GM21423 (cell line): ENCODE results near the gene JAM2.
"Not testable (repeated sequence)": the region's sequence is repeated elsewhere in the genome, so short reads cannot be mapped to it uniquely, and the experiment has no call there.

Source experiments
- ATAC-seq: cut with Tn5 transposase; IDR thresholded peaks from one replicate; pipeline ENCODE4 v1.9.1; 2021; ENCODE audit warnings: mild to moderate bottlenecking, moderate library complexity; ENCODE audit not compliant: unreplicated experiment

The JAM2 gene, protein sequence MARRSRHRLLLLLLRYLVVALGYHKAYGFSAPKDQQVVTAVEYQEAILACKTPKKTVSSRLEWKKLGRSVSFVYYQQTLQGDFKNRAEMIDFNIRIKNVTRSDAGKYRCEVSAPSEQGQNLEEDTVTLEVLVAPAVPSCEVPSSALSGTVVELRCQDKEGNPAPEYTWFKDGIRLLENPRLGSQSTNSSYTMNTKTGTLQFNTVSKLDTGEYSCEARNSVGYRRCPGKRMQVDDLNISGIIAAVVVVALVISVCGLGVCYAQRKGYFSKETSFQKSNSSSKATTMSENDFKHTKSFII

DNA sequence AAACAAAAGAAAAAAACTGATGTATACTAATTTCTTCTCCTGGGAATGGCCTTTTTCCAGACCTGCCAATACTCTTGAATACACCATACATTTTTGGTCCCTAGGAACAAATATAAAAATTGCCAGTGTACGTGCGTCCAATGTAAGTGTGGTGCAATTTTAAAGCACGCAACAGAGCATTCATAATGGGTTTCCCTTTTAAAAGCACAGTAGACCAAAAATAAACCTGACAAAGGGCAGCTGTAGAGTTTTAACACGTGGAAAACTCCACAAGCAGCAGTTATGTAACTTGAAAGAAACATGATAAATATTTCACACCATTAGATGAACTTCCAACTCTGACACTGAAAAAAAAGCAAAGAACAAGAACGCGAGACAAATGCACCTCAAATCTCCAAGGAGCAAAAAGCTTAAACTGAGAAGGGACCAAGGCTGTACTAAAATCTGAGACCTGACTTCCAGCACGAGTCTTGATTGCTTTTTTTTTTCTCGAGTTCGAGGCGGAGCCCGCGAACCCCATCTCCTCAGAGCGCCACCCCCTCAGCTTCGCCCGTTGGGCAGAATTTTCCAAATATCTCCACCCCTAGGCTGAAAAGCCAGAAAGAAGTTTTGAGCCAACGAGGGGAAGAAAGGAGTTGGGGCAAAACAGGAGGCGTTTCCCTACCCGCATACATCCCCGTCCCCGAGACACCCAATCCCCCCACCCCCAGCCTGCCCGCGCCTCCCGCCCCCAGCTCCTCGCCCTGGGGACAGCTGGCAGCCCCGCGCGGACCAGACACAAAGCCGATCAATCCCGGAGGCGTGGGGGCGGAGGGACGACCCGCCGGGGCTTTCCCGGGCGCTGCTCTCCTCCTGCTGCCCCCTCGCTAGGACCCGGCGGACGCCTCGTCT is at the start of gene JAM2:
Gene JAM2 (plus strand): TSS at position 599 of the 891 bp plus-strand sequence. CDS start 564 bp downstream, outside the sequence.
- peak; percentile 32 for ATAC-seq

GRCh38 chr21:25589887-25590286 is 49.2 kb upstream of the JAM2 start:
- no peak for ATAC-seq

- ATAC-seq: peak; percentile 94
Observed at GRCh38 chr21:25607151-25608043, 31.7 kb upstream of the JAM2 start, which contains the start of gene MRPL39. Gene MRPL39, minus strand, starts transcription at chr21:25607481. Its CDS starts 6 bp downstream, at chr21:25607475.

GRCh38 chr21:25608044-25608737 is 30.9 kb upstream of the JAM2 start:
- ATAC-seq: peak; percentile 68

GRCh38 chr21:25614441-25614840 is 24.6 kb upstream of the JAM2 start:
- no peak for ATAC-seq

DNA sequence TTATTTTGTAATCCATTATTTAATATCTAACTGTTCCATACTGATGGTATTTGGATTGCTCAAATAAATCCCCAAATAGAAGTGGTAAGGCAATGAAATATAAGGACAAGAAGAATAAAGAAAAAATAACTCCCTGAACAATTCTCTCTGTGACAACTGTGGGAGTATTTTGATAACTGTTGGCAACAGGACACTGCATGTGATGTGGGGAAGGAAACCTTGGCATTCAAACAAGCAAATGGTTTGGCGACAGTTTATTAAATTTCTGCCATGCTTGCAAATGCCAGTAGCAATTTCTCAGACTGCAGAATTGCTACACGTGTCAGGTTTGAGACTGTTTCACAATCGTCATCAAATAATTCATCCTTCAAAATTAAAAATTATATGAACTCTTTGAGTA is 23.2 kb upstream of the JAM2 start:
- ATAC-seq: no peak

DNA sequence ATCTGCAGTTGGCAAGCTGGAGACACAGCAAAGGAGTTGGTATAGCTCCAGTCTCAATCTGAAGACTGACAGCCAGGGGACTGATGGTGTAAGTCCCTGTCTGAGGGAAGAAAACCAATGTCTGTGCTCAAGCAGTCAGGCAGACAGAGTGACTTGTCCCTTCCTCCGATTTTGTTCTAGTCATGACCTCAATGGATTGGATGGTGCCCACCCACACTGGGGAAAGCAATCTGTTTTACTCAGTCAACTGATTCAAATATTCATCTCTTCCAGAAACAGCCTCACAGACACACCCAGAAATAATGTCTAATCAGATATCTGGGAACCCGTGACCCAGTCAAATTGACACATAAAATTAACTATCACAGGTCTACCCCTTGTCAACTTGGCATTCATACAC is 19.9 kb upstream of the JAM2 start:
- no peak for ATAC-seq

DNA sequence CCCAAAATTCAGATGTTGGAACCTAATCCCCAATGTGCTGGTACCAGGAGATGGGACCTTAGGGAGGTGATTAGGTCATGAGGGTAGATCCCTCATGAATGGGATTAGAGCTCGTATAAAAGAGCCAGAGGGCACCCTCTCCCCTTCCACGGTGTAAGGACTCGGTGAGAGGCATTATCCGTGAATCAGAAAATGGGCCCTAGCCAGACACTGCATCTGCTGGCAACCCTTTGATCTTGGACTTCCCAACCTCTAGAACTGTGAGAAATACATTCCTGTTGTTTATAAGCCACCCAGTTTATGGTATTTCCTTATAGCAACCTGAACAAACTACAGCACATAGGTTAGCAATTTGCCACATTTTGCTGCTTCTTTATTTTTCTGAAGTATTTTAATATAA is 14.5 kb upstream of the JAM2 start:
- ATAC-seq: no peak

DNA sequence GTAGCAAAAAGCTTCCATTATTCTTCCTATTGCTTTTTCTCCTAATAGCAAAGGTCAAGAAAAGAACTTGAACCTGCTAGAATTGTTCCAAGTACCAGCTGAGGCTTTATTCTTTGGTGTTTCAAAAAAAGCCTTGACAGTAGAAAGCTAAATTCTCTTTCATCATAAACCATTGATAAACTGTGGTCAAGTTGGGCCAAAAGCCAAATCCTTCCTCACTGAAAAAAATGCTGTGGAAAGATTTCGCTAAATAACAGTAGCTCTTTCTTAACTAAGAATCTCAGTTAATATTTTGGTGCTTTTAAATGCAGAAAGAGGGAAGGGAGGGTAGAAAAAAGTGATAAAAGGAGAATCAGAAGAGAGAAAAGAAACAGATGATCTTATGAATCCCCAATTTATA is 14.0 kb upstream of the JAM2 start:
- ATAC-seq: no peak

DNA sequence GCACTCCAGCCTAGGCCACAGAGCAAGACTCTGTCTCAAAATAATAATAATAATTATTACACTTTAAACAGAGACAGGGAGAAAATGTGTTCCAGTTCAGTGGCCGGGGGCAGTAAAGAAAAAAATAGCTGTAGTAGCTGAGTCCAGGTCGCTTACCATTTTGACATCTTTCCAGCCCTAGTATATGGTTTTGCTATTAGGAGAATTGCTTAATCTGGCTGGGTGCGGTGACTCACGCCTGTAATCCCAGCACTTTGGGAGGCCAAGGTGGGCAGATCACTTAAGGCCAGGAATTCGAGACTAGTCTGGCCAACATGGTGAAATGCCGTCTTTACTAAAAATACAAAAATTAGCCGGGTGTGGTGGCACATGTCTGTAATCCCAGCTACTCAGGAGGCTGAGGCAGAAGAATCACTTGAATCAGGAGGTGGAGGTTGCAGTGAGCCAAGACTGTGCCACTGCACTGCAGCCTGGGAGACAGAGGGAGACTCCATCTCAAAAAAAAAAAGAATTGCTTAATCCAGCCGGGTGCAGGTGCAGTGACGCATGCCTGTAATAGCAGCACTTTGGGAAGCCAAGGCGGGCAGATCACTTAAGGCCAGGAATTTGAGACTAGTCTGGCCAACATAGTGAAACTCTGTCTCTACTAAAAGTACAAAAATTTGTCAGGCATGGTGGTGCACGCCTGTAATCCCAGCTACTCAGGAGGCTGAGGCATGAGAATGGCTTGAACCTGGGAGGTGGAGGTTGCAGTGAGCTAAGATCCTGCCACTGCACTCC is 13.1 kb upstream of the JAM2 start:
- ATAC-seq: not testable (repeated sequence)

- ATAC-seq: no peak
Observed at GRCh38 chr21:25626757-25627156, 12.3 kb upstream of the JAM2 start.

DNA sequence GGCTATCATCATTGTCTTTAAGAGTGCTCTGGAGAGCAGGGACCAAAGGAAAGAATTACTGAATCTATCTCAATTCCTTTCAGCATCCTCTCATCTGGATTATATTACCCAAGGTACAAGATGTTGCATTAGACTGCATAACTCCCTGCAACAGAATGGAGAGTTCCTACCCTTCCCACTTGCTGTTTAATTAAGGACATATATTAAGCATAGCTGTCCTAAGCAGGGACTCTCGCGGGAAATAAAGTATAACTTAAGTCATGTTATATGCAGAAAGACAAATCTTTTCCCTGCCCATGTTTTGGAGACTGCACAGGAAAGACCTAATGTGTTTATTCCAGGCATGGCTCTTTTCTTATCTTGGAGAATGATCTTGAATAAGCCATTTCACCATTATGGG is 6.8 kb upstream of the JAM2 start:
- no peak for ATAC-seq

DNA sequence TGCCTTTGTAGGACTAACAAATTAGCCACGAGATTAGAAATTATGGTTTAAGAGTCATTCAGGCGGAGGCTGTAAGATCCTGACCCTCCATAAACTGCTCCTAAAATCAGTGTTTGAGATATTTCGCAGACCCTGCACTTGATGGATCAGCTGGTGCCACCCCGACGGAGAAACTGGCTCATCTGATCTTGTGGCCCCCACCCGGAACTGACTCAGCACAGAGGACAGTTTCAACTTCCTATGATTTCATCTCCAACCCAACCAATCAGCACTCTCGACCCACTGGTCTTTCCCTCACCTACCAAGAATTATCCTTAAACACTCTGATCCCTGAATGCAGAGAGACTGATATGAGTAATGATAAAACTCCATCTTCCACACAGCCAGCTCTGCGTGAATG is 3.7 kb upstream of the JAM2 start:
- no peak for ATAC-seq

- no peak for ATAC-seq
Observed at GRCh38 chr21:25636727-25637126, 2.3 kb upstream of the JAM2 start.

GRCh38 chr21:25637851-25638659 is 1.0 kb upstream of the JAM2 start:
- no peak for ATAC-seq

- ATAC-seq: peak; percentile 70
Observed at GRCh38 chr21:25639551-25640201, 618 bp downstream of the JAM2 start.

DNA sequence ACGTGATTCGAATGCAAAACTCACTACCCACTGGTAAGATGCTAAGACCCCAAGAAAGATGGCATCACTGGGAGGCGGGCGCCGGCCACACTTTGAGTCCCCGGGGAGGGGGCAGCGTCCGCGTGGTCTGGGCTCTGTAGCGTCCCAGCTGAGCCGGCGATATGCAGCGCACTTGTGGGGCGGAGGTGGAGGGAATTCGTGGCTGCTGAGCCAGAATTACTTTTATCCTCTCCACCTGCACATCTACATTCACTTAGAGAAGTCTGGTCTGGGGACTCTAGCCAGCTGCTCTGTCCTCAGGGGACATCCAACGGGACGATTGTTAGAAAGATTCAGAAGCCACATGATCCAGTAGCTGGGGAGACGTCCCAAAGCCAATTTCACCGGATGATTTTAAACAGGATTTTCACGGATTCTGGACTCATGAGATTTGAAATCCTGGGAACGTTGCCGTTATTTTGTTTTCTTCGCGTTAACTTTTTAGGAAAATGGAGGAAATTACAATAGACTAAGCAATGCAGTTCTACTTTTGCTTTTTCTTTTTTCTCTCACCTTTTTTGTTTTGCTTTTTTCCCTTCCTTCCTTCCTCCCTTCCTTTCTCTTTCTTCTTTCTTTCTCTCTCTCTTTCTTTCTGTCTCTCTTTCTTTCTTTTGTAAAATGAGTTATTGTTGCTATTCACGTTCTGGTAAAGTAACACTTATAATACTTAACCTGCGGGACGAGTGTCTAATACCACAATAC is 1.3 kb downstream of the JAM2 start:
- ATAC-seq: peak; percentile 24

DNA sequence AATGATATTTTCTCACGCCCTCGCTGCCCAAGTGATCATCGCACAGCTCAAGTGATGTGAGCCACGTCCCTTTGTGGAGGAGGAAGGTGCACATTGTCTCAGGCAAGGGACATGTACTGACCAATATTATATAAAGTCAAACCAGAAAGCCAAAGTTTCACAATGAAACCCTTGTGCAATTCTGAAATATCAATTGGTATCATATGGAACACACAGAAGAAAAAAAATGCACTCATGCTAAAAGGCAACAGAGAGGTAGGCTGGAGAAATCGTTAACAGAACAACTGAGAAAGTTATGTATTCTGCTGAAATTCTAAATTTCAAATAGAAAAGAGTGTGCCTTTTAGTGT is 1.9 kb downstream of the JAM2 start:
- ATAC-seq: no peak
